Activated CD4-positive, alpha-beta T cell treated with anti-CD3 and anti-CD28 coated beads for 48 hours (primary cell): Measurements from ENCODE around the gene NEU1.
"Not testable (repeated sequence)": the region's sequence is repeated elsewhere in the genome, so short reads cannot be mapped to it uniquely, and the experiment has no call there.

Experiments
- DNase-seq: peaks from one replicate; pipeline ENCODE4 v3.0.0-alpha.2; 2020

Gene NEU1

DNA sequence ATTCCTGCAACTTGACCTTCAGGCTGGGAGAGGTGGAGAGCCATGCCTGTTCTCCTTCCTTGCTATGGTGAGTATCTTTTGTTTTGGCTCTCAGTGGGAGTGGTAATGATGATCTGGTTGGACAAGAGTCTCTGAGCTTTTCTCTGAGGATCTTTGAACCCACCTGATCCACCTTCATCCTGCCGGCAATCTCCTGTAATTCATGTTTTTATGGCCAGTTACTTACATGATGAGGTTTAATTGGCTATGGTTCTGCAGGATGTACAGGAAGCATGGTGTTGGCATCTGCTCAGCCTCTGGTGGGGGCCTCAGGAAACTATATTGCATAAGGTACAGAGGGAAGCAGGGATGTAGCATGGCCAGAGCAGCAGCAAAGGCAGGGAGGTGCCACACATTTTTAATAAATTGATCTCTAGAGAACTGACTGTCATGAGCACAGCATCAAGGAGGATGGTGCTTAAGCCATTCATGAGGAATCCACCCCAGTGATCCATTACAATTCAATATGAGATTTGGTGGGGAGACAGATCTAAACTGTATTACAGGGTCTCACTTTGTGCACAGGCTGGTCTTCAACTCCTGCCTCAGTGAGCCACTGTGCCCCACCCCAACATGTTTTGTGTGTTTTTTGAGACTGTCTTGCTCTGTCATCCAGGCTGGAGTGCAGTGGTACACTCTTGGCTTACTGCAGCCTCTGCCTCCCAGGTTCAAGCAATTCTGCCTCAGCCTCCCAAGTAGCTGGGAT lies 25.1 kb downstream of the NEU1 start:
- DNase-seq, result no peak

DNA sequence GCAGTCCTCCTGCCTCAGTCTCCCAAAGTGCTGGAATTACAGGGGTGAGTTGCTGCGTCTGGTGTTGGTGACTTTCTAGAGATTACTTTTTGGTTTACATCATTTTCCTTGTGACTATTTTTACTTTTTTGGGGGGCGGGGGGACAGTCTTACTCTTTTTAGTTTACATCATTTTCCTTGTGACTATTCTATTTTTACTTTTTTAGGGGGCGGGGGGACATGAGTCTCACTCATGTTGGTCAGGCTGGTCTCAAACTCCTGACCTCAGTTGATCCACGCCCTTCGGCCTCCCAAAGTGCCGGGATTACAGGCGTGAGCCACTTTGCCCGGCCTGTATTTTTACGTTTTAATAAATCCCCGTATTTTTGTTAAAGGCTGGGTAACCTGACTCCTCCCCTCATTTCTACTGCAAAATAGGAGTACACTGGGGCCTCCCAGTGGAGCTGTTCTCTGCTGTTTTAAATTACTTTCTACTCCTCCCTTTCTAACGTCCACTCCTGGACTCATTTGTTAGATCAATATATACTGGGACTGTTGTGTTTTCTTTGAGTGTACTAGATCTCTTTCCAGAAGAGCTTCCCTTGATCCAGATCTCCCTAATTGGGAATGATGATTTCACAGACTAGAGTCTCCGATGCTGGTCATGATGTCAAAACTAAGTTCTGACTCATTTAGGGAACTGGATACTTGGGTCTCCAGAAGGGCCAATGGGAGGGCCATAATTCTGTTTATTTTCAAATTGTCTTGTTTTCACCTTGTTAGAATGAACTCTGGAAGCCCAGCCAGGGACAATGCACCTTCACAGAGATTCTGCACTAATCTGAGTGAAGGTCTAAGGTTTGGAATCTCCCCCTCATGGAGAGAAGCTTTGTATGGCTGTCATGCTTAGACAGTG lies 25.9 kb downstream of the NEU1 start:
- no peak for DNase-seq

DNA sequence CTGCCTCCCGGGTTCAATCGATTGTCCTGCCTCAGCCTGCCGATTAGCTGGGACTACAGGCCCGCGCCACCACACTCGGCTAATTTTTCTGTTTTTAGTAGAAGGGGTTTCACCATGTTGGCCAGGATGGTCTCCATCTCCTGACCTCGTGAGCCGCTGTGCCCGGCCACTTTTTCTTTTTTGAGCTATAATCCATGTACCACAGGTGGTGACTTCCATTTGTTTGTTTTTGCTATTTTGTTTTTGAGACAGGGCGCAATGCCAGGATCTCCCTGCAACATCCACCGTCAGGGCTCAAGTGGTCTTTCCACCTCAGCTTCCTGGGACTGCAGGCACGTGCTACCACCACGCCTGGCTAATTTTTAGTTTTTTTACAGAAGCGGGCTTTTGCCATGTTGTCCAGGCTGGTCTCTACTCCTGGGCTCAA lies 26.6 kb downstream of the NEU1 start:
- DNase-seq, result no peak

DNA sequence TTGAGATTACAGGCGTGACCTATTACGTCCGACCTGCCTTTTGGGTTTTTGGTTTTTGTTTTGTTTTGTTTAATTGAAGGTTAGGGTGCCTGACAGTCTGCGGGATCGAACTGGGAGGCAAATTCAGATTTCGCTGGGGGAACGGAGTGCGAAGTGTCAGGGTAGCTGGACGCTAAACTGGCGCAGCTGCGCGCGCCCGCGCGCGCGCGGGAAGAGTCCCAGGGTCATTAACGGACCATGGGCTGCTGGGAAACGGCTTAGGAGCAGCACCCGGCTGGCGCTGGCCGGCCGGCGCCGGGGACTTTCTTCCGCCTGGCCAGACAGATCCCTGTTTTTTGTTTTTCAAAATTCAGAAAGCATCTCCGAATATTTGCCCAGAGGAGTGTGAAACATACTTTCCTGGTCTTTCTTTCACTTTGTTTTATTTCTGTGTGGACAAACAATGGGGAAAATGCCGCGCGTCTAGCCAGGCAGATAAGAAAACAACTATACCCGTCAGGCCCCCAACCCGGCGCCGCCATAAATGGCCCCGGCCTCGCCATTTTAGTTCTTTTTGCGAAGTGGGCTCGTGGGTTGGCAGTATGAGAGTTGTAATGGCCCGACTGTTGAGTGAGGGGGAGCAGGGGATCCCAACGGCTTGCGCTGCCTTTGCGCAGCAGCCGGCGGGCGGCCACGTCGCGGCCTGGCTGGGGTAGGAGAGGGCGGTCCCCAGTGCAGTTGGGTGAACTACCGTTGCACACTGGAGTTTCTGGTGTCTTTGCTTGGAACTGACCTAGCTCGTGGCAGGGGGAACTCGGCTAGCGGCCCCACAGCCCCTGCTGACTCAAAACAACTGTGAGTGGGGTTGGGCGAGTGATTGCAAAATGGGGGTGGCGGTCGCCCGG lies 28.0 kb downstream of the NEU1 start:
- peak; percentile 86 for DNase-seq

DNA sequence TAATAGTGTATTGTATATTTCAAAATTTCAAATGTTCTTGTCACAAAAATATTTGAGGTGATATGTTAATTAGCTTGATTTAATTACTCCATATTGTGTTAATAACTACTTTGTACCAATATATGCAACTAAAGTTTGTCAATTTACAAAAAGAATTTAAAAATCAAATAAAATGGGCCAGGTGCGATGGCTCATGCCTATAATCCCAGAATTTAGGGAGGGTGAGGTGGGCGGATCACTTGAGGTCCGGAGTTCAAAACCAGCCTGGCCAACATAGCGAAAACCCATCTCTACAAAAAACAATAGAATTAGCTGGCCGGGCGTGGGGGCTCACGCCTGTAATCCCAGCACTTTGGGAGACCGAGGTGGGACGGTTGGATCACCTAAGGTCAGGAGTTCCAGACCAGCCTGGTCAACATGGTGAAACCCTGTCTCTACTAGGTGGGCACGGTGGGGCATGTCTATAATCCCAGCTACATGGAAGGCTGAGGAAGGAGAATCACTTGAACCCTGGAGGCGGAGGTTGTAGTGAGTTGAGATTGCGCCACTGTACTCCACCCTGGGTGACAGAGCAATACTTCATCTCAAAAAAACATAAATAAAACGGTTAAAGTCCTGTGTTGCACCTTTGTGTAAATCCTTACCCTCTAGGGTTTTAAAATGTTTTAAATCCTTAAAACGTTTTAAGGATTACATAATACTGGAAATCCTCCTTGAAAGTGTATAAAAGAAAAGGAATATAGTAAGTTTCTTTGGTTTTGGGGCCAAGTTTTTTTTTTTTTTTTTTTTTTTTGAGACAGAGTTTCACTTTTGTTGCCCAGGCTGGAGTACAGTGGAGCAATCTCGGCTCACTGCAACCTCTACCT lies 31.0 kb downstream of the NEU1 start:
- DNase-seq, result no peak

DNA sequence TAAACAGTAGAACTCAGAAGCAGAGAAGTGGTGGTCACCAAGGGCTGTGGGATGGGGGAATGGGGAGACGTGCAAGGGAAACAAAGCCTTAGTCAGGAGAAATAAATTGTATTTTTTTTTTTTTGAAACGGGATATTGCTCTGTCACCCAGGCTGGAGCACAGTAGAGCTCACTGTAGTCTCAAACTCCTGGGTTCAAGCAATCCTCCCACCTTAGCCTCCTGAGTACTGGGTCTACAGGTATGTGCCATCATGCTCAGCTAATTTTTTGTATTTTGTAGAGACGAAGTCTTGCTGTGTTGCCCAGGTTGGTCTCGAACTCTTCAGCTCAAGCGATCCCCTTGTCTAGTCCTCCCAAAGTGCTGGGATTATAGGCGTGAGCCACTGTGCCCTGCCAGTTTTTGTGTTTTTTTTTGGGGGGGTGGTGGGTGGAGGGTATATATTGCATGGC lies 31.7 kb downstream of the NEU1 start:
- DNase-seq, result no peak

DNA sequence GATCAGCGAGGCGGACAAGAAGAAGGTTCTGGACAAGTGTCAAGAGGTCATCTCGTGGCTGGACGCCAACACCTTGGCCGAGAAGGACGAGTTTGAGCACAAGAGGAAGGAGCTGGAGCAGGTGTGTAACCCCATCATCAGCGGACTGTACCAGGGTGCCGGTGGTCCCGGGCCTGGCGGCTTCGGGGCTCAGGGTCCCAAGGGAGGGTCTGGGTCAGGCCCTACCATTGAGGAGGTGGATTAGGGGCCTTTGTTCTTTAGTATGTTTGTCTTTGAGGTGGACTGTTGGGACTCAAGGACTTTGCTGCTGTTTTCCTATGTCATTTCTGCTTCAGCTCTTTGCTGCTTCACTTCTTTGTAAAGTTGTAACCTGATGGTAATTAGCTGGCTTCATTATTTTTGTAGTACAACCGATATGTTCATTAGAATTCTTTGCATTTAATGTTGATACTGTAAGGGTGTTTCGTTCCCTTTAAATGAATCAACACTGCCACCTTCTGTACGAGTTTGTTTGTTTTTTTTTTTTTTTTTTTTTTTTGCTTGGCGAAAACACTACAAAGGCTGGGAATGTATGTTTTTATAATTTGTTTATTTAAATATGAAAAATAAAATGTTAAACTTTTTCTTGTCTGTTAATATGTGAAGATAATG lies 32.9 kb downstream of the NEU1 start:
- no peak for DNase-seq

DNA sequence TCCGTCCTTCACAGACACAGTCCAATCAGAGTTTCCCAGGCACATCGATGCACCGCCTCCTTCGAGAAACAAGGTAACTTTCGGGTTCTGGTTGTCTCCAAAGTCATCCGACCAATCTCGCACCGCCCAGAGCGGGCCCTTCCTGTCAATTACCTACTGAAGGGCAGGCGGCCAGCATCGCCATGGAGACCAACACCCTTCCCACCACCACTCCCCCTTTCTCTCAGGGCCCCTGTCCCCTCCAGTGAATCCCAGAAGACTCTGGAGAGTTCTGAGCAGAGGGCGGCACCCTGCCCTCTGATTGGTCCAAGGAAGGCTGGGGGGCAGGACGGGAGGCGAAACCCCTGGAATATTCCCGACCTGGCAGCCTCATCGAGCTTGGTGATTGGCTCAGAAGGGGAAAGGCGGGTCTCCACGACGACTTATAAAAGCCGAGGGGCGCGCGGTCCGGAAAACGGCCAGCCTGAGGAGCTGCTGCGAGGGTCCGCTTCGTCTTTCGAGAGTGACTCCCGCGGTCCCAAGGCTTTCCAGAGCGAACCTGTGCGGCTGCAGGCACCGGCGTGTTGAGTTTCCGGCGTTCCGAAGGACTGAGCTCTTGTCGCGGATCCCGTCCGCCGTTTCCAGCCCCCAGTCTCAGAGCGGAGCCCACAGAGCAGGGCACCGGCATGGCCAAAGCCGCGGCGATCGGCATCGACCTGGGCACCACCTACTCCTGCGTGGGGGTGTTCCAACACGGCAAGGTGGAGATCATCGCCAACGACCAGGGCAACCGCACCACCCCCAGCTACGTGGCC lies 35.1 kb downstream of the NEU1 start, which contains the start of gene HSPA1B:
Gene HSPA1B, plus strand, starts transcription at position 453 of the 794 bp plus-strand sequence. Its CDS starts 213 bp downstream, at position 666.
- peak; percentile 96 for DNase-seq

DNA sequence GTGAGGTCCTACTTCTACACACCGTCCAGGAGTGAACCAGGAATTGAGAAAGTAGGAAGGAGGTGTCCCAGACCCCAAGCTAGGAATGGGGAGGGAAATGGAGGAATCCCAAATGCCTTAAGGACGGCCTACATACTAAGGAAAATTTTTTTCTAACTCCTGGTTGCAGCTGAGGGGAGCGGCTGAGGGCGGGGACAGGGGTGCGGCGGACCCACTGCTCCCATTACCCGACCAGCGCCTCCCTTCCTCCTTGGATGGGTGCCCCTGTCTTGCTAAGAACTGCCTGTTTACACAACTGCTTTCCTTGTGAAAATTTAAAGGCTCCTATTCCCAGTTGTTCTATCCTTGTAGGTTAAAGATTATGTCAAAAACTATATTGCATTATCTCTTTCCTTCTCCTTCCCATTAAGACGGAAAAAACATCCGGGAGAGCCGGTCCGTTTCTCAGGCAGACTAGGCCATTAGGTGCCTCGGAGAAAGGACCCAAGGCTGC lies 35.8 kb downstream of the NEU1 start:
- DNase-seq, result peak; percentile 64

DNA sequence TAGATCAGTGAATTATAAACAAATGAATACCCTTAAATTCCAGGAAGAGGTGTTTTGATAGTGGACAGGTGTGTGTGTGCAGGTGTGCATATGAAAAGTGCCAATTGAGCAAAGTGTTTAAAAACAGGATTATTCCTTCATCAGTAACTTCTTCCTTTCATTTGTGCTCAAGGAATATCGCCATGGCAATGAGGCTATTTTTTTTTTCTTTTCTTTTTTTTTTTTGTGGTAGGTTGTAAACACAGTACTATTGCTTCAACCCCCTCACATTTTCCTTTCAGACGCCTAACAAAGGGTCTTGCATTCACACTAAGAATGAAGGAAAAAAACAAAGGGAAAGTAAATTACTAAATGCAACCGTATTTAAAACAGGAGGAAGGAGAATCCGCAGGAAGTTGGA lies 37.1 kb downstream of the NEU1 start:
- no peak for DNase-seq

DNA sequence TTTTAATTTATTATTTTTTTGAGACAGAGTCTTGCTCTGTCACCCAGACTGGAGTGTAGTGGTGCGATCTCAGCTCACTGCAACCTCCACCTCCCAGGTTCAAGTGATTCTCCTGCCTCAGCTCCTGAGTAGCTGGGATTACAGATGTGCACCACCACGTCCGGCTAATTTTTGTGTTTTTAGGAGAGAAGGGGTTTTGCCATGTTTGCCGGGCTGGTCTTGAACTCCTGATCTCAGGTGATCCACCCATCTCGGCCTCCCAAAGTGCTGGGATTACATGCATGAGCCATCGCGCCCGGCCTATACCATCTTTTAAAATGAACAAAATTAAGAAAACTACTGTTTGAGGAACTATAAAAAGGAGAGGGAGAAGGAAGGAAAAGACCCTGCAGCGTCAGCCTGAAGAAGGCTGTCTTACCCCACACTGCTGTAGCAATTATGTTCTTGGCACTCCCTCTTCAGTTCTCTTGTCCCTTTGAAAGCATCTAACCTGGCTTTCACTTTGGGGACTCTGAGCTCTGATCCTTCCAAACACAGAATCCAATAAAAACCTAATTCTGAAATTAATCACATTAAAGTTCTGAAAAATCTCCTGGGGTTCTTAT lies 38.9 kb downstream of the NEU1 start:
- not testable (repeated sequence) for DNase-seq

DNA sequence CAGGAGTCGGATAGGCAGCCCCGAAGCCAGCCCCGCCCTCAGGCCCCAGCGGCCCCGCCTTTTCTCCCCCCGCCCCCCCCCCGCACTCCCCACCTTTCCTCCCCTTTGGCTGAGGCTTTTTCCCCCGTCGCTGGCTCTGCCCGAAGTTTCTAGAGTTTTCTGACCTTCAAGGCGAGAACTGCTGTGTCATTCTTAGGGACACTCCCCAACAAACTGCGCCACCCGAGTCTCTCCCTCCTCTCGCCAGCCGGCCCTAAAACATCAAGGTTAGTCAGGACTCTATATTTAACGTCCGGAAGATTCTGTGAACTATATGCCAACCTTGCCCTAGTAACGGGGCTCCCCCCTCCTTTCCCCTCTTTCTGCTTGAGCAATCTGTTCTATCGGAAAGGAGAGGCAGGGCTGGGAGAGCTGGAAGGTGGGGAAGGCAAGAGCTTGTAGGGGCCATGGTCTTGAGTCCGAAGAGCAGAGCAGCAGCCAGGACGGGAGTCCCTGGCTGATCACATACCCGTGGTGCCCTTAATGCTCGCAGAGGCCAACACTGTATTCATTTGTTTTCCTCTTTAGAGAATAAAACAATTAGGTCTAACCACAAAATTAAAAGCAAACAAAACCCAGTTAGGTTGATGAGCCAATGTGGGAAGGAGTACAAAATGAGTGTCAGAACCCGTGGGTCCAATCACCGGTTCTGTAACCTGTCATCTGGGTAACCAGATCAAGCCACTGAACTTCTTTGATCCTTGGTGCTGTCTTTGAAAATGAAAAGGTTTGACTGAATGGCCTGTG lies 40.4 kb downstream of the NEU1 start:
- peak; percentile 66 for DNase-seq

DNA sequence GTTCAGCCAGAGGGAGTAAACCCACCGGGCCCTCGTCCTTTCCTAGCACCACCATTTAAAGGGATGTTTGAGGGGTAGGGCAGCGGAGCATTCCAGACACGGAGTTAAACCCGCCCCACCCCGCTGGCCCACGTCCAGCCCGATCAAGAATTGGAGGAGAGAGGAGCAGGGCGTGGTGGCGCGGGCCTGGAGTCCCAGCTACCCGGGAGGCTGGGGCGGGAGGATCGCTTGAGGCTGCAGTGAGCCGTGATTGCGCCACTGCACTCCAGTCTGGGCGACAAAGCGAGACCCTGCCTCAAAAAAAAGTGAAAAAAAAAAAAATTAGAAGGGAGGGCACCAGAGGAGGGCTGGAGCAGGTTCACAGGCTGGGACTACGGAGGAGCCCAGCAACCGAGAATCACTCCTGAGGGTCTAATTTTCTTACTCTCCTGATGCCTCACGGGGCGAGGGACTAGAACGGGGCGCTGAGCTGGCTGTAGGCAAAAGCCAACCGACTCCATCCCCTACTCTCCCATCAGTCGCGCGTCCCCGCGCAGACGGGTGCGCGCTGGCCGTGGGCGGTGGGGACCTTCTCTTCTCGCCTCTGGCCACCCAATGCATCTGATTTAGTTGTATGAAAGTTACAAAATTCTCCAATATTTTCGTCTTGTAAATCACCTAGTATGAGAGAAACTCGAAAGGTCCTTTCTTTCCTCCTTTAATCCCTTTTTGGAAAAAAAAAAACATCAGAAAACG lies 41.2 kb downstream of the NEU1 start:
- DNase-seq, result peak; percentile 87

DNA sequence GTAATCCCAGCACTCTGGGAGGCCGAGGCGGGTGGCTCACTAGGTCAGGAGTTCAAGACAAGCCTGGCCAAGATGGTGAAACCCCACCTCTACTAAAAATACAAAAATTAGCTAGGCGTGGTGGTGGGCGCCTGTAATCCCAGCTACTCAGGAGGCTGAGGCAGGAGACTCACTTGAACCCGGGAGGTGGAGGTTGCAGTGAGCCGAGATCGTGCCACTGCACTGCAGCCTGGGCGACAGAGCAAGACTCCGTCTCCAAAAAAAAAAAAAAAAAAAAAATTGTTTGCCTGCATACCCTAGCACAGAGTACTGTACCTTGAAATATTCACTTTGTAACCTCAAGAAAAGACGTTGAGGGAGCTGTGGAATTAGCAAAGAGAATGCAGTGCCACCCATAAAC lies 42.2 kb downstream of the NEU1 start:
- DNase-seq, result not testable (repeated sequence)

DNA sequence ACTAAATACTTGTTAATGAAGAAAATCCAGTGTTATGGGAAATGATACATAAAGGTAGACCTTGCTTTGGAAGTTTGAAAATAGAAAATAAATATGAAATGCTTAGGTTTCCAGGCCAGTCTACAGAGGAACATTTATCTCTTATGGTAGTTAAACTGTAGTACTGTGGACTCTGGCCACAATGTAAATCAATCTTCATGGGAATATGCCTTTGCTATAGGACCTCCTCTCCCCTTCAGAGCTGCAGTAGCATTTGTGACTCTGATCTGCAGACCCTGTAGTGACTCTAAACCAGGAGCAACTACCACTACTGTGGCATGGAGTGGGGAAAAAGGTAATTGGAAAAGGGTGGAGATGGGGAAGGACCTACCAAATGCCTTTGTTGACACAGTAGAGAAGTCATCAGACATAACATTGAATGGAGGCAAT lies 42.7 kb downstream of the NEU1 start:
- DNase-seq, result no peak

DNA sequence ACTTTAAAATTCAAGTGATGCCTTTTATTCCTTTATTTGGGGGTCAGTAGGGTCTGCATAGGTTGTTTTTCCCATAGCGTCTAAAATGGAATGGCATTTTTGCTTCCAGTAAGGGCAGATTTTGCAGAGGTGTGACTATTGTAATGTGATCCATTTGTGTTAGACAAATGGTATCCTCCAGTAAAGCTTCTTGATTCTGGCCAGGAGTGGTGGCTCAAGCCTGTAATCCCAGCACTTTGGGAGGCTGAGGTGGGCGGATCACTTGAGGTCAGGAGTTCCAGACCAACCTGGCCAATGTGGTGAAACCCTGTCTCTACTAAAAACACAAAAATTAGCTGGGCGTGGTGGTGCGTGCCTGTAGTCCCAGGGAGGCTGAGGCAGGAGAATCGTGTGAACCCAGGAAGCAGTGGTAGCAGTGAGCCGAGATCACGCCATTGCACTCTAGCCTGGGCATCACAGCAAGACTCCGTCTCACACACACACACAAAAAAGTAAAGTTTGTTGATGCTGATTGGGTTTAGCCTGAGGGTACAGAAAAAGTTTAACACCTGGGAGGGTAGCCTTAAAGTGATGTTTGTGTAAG lies 44.6 kb downstream of the NEU1 start:
- DNase-seq, result not testable (repeated sequence)

DNA sequence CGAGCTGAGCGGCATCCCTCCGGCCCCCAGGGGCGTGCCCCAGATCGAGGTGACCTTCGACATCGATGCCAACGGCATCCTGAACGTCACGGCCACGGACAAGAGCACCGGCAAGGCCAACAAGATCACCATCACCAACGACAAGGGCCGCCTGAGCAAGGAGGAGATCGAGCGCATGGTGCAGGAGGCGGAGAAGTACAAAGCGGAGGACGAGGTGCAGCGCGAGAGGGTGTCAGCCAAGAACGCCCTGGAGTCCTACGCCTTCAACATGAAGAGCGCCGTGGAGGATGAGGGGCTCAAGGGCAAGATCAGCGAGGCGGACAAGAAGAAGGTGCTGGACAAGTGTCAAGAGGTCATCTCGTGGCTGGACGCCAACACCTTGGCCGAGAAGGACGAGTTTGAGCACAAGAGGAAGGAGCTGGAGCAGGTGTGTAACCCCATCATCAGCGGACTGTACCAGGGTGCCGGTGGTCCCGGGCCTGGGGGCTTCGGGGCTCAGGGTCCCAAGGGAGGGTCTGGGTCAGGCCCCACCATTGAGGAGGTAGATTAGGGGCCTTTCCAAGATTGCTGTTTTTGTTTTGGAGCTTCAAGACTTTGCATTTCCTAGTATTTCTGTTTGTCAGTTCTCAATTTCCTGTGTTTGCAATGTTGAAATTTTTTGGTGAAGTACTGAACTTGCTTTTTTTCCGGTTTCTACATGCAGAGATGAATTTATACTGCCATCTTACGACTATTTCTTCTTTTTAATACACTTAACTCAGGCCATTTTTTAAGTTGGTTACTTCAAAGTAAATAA lies 45.3 kb downstream of the NEU1 start:
- not testable (repeated sequence) for DNase-seq
